ENCODE data around the gene PCNX3. TPM values are rescaled to one million over a fixed set of nuclear protein-coding genes. Genes with fewer than 3 reads are reported as not detected.
A peak's percentile ranks its signal among the peaks of the same experiment; 100 is the strongest.

Gene PCNX3
- total and polyA plus RNA-seq, 10 of the 15 experiments (the other 5 are each of a cell fraction or from before 2014, with no cell fraction given) = 0.03 to 46.6 (median 8.4) TPM

GRCh38 chr11:65569164-65569972, 46.2 kb upstream of the PCNX3 start:
- TF ChIP-seq SMAD5 (IDR thresholded peaks at IDR 0.05; ENCODE audit: low read depth) (peak; percentile 73; the same call in 1 of the 2 replicates), NRF1 (conservative IDR thresholded peaks at IDR 0.05; ENCODE audit: low read depth, low read length) (no peak), MYC (IDR thresholded peaks at IDR 0.05; ENCODE audit: insufficient read depth, insufficient read length, insufficient replicate concordance, low read length, severe bottlenecking) (peak; percentile 0), SMAD1 (IDR thresholded peaks at IDR 0.05; ENCODE audit: low read depth, partially characterized antibody) (peak; percentile 66), MLLT1 (IDR thresholded peaks at IDR 0.05) (peak; percentile 44; the same call in 1 of the 2 replicates), HDGF (IDR thresholded peaks at IDR 0.05) (peak; percentile 54; the same call in 1 of the 2 replicates), HDAC2 (IDR thresholded peaks at IDR 0.05) (no peak)
- TF ChIP-seq, protein P1, sequence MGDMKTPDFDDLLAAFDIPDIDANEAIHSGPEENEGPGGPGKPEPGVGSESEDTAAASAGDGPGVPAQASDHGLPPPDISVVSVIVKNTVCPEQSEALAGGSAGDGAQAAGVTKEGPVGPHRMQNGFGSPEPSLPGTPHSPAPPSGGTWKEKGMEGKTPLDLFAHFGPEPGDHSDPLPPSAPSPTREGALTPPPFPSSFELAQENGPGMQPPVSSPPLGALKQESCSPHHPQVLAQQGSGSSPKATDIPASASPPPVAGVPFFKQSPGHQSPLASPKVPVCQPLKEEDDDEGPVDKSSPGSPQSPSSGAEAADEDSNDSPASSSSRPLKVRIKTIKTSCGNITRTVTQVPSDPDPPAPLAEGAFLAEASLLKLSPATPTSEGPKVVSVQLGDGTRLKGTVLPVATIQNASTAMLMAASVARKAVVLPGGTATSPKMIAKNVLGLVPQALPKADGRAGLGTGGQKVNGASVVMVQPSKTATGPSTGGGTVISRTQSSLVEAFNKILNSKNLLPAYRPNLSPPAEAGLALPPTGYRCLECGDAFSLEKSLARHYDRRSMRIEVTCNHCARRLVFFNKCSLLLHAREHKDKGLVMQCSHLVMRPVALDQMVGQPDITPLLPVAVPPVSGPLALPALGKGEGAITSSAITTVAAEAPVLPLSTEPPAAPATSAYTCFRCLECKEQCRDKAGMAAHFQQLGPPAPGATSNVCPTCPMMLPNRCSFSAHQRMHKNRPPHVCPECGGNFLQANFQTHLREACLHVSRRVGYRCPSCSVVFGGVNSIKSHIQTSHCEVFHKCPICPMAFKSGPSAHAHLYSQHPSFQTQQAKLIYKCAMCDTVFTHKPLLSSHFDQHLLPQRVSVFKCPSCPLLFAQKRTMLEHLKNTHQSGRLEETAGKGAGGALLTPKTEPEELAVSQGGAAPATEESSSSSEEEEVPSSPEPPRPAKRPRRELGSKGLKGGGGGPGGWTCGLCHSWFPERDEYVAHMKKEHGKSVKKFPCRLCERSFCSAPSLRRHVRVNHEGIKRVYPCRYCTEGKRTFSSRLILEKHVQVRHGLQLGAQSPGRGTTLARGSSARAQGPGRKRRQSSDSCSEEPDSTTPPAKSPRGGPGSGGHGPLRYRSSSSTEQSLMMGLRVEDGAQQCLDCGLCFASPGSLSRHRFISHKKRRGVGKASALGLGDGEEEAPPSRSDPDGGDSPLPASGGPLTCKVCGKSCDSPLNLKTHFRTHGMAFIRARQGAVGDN (IDR thresholded peaks at IDR 0.05) = peak; percentile 88; the same call in 1 of the 2 replicates
- TF ChIP-seq, protein P2, sequence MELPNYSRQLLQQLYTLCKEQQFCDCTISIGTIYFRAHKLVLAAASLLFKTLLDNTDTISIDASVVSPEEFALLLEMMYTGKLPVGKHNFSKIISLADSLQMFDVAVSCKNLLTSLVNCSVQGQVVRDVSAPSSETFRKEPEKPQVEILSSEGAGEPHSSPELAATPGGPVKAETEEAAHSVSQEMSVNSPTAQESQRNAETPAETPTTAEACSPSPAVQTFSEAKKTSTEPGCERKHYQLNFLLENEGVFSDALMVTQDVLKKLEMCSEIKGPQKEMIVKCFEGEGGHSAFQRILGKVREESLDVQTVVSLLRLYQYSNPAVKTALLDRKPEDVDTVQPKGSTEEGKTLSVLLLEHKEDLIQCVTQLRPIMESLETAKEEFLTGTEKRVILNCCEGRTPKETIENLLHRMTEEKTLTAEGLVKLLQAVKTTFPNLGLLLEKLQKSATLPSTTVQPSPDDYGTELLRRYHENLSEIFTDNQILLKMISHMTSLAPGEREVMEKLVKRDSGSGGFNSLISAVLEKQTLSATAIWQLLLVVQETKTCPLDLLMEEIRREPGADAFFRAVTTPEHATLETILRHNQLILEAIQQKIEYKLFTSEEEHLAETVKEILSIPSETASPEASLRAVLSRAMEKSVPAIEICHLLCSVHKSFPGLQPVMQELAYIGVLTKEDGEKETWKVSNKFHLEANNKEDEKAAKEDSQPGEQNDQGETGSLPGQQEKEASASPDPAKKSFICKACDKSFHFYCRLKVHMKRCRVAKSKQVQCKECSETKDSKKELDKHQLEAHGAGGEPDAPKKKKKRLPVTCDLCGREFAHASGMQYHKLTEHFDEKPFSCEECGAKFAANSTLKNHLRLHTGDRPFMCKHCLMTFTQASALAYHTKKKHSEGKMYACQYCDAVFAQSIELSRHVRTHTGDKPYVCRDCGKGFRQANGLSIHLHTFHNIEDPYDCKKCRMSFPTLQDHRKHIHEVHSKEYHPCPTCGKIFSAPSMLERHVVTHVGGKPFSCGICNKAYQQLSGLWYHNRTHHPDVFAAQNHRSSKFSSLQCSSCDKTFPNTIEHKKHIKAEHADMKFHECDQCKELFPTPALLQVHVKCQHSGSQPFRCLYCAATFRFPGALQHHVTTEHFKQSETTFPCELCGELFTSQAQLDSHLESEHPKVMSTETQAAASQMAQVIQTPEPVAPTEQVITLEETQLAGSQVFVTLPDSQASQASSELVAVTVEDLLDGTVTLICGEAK (IDR thresholded peaks at IDR 0.05; ENCODE audit: borderline replicate concordance) = peak; percentile 29
- Histone ChIP-seq H4K20me1 (ENCODE audit: control insufficient read depth, insufficient read depth) (no peaks in the 10 kb centered on the region), H3K27me3 (replicated peaks in 1 of 2; ENCODE audit: control insufficient read depth in 2 of 2, insufficient read depth in 2 of 2, low read length in 1 of 2) (no peaks in the 10 kb centered on the region), H3K4me3 (peak overlapping the region; percentile 84), H3K9me3 (replicated peaks; ENCODE audit: control insufficient read depth, insufficient read depth, low read length) (no peaks in the 10 kb centered on the region), H3K9ac (ENCODE audit: control insufficient read depth, insufficient read depth, low read length) (peak overlapping the region; percentile 87), H2AFZ (ENCODE audit: control insufficient read depth, low read depth, low read length) (peak overlapping the region; percentile 90), H3K79me2 (ENCODE audit: control insufficient read depth, insufficient read depth, low read length) (peaks cover 46% of the 10 kb centered on the region), H3K4me2 (ENCODE audit: control insufficient read depth, insufficient read depth) (peak overlapping the region; percentile 93), H3K27ac (ENCODE audit: control insufficient read depth, insufficient read depth) (peak overlapping the region; percentile 76), H3K4me1 (ENCODE audit: control insufficient read depth, insufficient read depth, low read length) (peaks cover 33% of the 10 kb centered on the region), H3K36me3 (ENCODE audit: control insufficient read depth in 2 of 2, insufficient read depth in 2 of 2, low read length in 1 of 2) (no peaks in the 10 kb centered on the region; a peak in 1 of 4 replicates)
- ChIA-PET SMC1A (ENCODE audit: uncharacterized antibody, unreplicated experiment) (interaction anchor here (1.0 to 4.8 kb wide), 3 partner anchors 17 to 28 kb away, joined by 3 to 48 read pairs (median 37); no protein-coding TSS in a partner anchor), RAD21 (ENCODE audit: unreplicated experiment) (interaction anchor here (1.0 to 6.1 kb wide), 11 partner anchors 10 to 153 kb away, joined by 3 to 58 read pairs (median 4); partner anchors contain the start of genes MAP3K11, PCNX3 and SIPA1), POLR2A (interaction anchor here (0.6 to 4.7 kb wide), 9 partner anchors 20 to 84 kb away, joined by 3 to 66 read pairs (median 4); partner anchors contain the start of genes PCNX3 and SCYL1), CTCF (interaction anchor here (1.0 to 5.5 kb wide), 10 partner anchors 8 to 207 kb away, joined by 4 to 89 read pairs (median 5); no protein-coding TSS in a partner anchor)
- intact Hi-C loops (cut with micrococcal nuclease; ENCODE audit: unreplicated experiment) = no loop called here
- in situ Hi-C loops (cut with MboI) = no loop called here
- 2% methylated on average over 28 of the region's 28 CpGs for WGBS (ENCODE audit: insufficient coverage, insufficient replicate concordance, low lambda C conversion rate, missing lambda C conversion rate)
- ATAC-seq (peak; percentile 40), FAIRE-seq (no peak), DNase-seq (ENCODE audit: low read depth, low spot score) (no peak)
- BruUV-seq (replicated peaks) = TSS peak; percentile 86
